GM12801 (cell line): ENCODE data around the gene YAP1.

Source experiments
- TF ChIP-seq, protein P1 (sequence below): IDR thresholded peaks from one replicate; pipeline ENCODE4 v1.5.1; 2011; ENCODE audit warnings: control low read depth; ENCODE audit not compliant: insufficient read length; ENCODE audit errors: extremely low read depth

The YAP1 gene

GRCh38 chr11:102139081-102139498 lies 28.8 kb downstream of the YAP1 start:
- TF ChIP-seq, protein P1, sequence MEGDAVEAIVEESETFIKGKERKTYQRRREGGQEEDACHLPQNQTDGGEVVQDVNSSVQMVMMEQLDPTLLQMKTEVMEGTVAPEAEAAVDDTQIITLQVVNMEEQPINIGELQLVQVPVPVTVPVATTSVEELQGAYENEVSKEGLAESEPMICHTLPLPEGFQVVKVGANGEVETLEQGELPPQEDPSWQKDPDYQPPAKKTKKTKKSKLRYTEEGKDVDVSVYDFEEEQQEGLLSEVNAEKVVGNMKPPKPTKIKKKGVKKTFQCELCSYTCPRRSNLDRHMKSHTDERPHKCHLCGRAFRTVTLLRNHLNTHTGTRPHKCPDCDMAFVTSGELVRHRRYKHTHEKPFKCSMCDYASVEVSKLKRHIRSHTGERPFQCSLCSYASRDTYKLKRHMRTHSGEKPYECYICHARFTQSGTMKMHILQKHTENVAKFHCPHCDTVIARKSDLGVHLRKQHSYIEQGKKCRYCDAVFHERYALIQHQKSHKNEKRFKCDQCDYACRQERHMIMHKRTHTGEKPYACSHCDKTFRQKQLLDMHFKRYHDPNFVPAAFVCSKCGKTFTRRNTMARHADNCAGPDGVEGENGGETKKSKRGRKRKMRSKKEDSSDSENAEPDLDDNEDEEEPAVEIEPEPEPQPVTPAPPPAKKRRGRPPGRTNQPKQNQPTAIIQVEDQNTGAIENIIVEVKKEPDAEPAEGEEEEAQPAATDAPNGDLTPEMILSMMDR: no peak

- TF ChIP-seq, protein P1: no peak
Measured at GRCh38 chr11:102142333-102142732, 32.1 kb downstream of the YAP1 start.

DNA sequence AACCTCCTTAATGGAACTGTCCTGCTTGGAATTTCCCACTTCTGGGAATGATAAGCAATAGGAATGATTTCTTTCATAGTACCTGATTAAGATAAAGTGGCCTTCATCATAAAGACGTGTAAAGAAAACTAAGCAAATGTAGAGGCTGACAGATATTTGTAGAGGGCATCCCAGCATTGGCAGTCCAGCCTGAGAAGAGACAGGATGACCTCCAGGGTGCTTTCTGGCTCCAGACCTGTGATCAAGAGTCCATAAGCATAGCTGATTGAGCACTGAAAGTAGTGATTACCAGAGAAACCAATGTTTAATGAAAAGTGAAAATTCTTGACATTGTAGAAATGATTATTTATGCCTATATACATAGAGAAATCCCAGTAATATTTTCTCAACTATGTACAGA lies 33.6 kb downstream of the YAP1 start:
- TF ChIP-seq, protein P1: no peak

- TF ChIP-seq, protein P1: no peak
Measured at GRCh38 chr11:102144357-102145355, 34.4 kb downstream of the YAP1 start.

GRCh38 chr11:102147015-102147414 lies 36.8 kb downstream of the YAP1 start:
- TF ChIP-seq, protein P1: no peak

DNA sequence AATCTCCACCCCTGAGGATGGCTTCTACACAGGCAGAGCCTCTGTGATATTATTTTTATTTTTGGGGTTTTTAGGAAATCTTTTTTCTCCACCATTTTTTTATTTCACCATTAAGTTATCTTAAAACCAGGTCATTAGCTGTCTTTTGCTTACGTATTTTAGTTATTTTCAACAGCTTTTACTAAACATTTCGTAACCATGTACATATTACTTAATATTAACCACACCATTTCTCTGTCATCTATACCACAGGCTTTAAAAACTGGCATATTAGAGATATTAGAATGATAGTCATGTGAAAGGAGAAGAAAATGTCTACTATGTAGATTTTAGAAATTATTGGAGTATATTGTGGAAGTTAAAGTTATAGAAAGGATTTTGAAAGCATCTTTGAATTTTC lies 37.4 kb downstream of the YAP1 start:
- TF ChIP-seq, protein P1: no peak

DNA sequence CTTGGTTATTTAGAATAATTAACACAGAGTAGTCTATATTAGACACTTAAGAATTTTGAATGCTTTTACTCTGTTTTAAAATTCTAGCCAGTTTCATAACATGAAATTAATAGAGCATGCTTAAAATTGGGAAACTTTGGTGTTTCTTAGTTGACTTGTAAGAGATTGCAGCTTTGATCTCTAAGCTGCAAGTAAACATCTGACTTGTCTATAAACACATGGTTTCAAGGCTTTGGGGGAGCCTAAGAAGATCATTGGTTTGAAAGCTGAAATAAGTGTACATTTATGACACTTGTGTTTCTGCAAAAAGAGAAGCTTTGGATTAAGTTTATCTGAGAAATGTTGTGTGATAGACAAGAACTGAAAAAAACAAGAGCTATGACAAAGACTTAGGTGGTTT lies 37.8 kb downstream of the YAP1 start:
- TF ChIP-seq, protein P1: no peak
